Non-pigmented ciliary epithelial cell (primary cell): ENCODE results near the gene RPLP2.

Experiments used
- DNase-seq: peaks from one replicate; pipeline ENCODE4 v3.0.0-alpha.2; 2010; ENCODE audit warnings: low read depth

The RPLP2 gene

GRCh38 chr11:836700-837099 lies 26.9 kb downstream of the RPLP2 start:
- DNase-seq = no peak

GRCh38 chr11:837189-837989 lies 27.6 kb downstream of the RPLP2 start:
- DNase-seq = no peak

- DNase-seq = no peak
These were observed 28.2 kb downstream of the RPLP2 start for GRCh38 chr11:837990-838307.

GRCh38 chr11:838441-839279 lies 28.9 kb downstream of the RPLP2 start:
- no peak for DNase-seq

- no peak for DNase-seq
These were observed 29.5 kb downstream of the RPLP2 start for GRCh38 chr11:839280-839623.

GRCh38 chr11:839875-840617 lies 30.3 kb downstream of the RPLP2 start:
- DNase-seq = no peak

- no peak for DNase-seq
These were observed 32.2 kb downstream of the RPLP2 start for GRCh38 chr11:841981-842369.

GRCh38 chr11:842370-843002 lies 32.7 kb downstream of the RPLP2 start, which contains the start of the genes POLR2L and TSPAN4:
Gene POLR2L (minus strand): TSS chr11:842529. CDS start chr11:842508, 21 bp downstream.
Gene TSPAN4 (plus strand): TSS chr11:842852. CDS start chr11:850305, 7,453 bp downstream.
- no peak for DNase-seq

GRCh38 chr11:843086-843734 lies 33.4 kb downstream of the RPLP2 start:
- DNase-seq = no peak

GRCh38 chr11:843818-844692 lies 34.3 kb downstream of the RPLP2 start:
- peak; percentile 62 for DNase-seq

GRCh38 chr11:844693-845644 lies 35.2 kb downstream of the RPLP2 start:
- DNase-seq = no peak

- no peak for DNase-seq
These were observed 36.2 kb downstream of the RPLP2 start for GRCh38 chr11:845872-846495.

GRCh38 chr11:846496-847098 lies 36.8 kb downstream of the RPLP2 start:
- DNase-seq = no peak

GRCh38 chr11:847876-848275 lies 38.1 kb downstream of the RPLP2 start:
- DNase-seq = no peak

GRCh38 chr11:848380-848931 lies 38.7 kb downstream of the RPLP2 start:
- no peak for DNase-seq

- DNase-seq = no peak
These were observed 39.5 kb downstream of the RPLP2 start for GRCh38 chr11:849104-849824.

GRCh38 chr11:849951-850774 lies 40.4 kb downstream of the RPLP2 start:
- DNase-seq = no peak
